Fibroblast of the conjunctiva (primary cell): ENCODE measurements around the gene PNMA5.
"Not testable (repeated sequence)": the region's sequence is repeated elsewhere in the genome, so short reads cannot be mapped to it uniquely, and the experiment has no call there.

Experiments used
- DNase-seq: peaks from one replicate; pipeline ENCODE4 v3.0.0-alpha.2; 2010; ENCODE audit warnings: low read depth

Gene PNMA5

GRCh38 chrX:152993933-152994332 lies at the start of gene PNMA5:
Gene PNMA5 (minus strand): TSS chrX:152994116. CDS start chrX:152991598, 2,518 bp downstream.
- no peak for DNase-seq

GRCh38 chrX:153032397-153033118 lies 38.6 kb upstream of the PNMA5 start:
- peak; percentile 12 for DNase-seq

- no peak for DNase-seq
Observed at GRCh38 chrX:153030801-153031200, 36.9 kb upstream of the PNMA5 start.

- no peak for DNase-seq
Observed at GRCh38 chrX:153029875-153030274, 36.0 kb upstream of the PNMA5 start.

GRCh38 chrX:153029162-153029561 lies 35.2 kb upstream of the PNMA5 start:
- no peak for DNase-seq

GRCh38 chrX:153028487-153028886 lies 34.6 kb upstream of the PNMA5 start:
- not testable (repeated sequence) for DNase-seq

GRCh38 chrX:153026501-153026900 lies 32.6 kb upstream of the PNMA5 start:
- DNase-seq: not testable (repeated sequence)

GRCh38 chrX:153019166-153019565 lies 25.2 kb upstream of the PNMA5 start:
- no peak for DNase-seq

- DNase-seq: not testable (repeated sequence)
Observed at GRCh38 chrX:153017174-153017573, 23.3 kb upstream of the PNMA5 start.

- no peak for DNase-seq
Observed at GRCh38 chrX:153004780-153005179, 10.9 kb upstream of the PNMA5 start.

- no peak for DNase-seq
Observed at GRCh38 chrX:153003981-153004380, 10.1 kb upstream of the PNMA5 start.

- not testable (repeated sequence) for DNase-seq
Observed at GRCh38 chrX:153002182-153002581, 8.3 kb upstream of the PNMA5 start.

- no peak for DNase-seq
Observed at GRCh38 chrX:152997337-152997736, 3.4 kb upstream of the PNMA5 start.

GRCh38 chrX:152992115-152992514 lies 1.8 kb downstream of the PNMA5 start:
- DNase-seq: no peak

- DNase-seq: no peak
Observed at GRCh38 chrX:152991123-152991522, 2.8 kb downstream of the PNMA5 start.

- DNase-seq: no peak
Observed at GRCh38 chrX:152989292-152989658, 4.6 kb downstream of the PNMA5 start.

- no peak for DNase-seq
Observed at GRCh38 chrX:152988536-152989291, 5.2 kb downstream of the PNMA5 start.

- DNase-seq: no peak
Observed at GRCh38 chrX:152987801-152988200, 6.1 kb downstream of the PNMA5 start.

- not testable (repeated sequence) for DNase-seq
Observed at GRCh38 chrX:152987156-152987555, 6.8 kb downstream of the PNMA5 start.

GRCh38 chrX:152985383-152985782 lies 8.5 kb downstream of the PNMA5 start:
- DNase-seq: not testable (repeated sequence)

- no peak for DNase-seq
Observed at GRCh38 chrX:152968193-152968592, 25.7 kb downstream of the PNMA5 start.

GRCh38 chrX:152960115-152960514 lies 33.8 kb downstream of the PNMA5 start:
- DNase-seq: no peak

- DNase-seq: no peak
Observed at GRCh38 chrX:152959626-152960025, 34.3 kb downstream of the PNMA5 start.
